NCI-H748 treated with DMSO at 0.1 percent for 48 hours (cell line): ENCODE measurements around the gene KRTAP5-4.
"Not testable (repeated sequence)": the region's sequence is repeated elsewhere in the genome, so short reads cannot be mapped to it uniquely, and the experiment has no call there.

Experiments
- DNase-seq: peaks from one replicate; lab custom pipeline; 2025; lab: John Stamatoyannopoulos, UW

The KRTAP5-4 gene, protein sequence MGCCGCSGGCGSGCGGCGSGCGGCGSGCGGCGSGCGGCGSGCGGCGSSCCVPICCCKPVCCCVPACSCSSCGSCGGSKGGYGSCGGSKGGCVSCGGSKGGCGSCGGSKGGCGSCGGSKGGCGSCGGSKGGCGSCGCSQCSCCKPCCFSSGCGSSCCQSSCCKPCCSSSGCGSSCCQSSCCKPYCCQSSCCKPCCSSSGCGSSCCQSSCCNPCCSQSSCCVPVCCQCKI

DNA sequence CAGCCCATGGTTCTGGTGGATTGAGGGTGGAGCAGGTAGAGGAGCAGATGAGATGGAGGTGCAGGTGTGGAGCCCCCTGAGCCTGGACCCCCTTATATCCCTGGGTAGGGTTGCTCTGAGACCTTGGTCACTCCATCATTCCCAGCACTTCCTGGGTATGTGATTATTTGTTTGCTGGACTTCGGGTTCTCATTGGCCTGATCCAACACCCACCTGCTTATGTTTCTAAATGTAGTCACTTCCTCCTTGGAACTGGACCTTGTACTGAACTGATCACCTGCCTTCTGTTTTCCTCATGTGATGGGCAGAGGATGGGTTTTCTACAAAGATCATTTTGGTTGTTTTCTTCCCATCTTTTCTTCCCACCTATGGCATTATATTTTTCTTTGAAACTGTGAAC lies at the start of gene KRTAP5-4:
TSS of gene KRTAP5-4 (minus strand) at position 53 of the 400 bp plus-strand sequence. CDS start at position 8, 45 bp downstream.
- DNase-seq = no peak

DNA sequence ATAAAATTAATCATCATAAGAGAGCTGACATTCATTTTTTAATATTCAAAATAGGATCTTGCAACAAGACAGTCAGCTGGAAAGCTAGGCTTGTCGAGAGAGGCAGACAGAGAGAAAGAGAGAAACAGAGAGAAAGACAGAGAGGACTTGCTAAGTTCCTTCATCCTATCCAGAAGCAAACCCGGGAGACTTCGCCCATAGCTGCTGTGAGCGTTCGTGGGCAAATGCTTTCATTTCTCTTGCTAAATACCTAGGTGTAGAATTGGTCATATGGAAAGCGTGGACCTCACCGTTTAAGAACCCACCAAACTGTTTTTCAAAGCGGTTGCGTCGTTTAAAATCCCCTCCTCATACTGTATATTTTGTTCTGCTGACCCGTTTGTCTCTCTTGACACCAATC lies 49.7 kb upstream of the KRTAP5-4 start:
- no peak for DNase-seq

DNA sequence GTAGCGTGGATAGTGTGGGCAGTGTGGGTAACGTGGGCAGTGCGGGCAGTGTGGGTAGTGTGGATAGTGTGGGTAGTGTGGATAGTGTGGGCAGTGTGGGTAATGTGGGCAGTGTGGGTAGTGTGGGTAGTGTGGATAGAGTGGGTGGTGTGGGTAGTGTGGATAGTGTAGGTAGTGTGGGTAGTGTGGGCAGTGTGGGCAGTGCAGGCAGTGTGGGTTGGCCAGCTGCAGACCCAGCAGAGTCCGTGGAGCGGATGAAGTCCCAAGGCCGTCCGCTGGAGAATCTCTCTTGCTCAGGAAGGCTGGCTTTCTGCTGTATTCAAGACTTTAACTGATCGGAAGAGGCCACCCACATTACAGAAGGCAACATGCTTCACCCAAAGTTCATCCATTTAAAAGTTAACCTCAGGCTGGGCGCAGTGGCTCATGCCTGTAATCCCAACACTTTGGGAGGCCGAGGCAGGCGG lies 49.0 kb upstream of the KRTAP5-4 start:
- no peak for DNase-seq

DNA sequence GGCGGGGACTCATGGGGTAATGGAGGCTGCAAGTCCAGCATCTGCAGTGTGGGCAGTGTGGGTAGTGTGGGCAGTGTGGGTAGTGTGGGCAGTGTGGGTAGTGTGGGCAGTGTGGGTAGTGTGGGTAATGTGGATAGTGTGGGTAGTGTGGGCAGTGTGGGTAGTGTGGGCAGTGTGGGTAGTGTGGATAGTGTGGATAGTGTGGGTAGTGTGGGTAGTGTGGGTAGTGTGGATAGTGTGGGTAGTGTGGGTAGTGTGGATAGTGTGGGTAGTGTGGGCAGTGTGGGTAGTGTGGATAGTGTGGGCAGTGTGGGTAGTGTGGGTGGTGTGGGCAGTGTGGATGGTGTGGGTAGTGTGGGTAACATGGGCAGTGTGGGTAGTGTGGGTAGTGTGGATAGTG lies 48.5 kb upstream of the KRTAP5-4 start:
- not testable (repeated sequence) for DNase-seq

DNA sequence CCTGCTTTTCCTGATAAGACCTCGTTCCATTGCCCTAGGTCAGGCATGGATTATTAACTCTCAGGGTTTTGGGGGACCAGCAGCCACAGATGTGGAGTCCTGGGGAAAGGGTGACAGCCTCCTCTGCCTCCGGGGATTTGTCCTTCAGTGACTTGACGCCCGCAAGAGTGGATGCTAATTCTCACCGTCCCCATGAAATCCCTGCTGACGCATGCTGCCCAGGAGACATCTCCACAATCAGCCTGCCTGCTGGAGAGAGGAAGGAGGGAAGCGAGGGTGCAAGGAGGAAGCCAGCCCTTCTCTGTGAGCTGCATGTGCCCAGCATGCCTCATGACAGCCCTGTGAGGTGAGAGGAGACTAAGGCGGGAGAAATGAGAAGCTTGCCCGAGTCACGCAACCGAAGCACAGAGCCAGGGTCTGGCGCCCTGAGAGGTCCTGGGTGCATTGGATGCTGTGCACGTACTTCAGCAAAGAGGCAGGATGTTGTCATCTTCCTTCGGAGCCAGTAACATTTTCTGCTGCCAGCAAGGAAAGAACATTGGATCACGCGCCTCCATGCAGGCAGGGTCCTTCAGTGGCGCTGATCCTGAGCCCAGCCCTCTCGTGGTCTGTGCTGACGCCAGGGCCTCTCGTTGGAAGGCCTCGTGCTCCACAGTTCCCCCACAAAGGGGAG lies 47.7 kb upstream of the KRTAP5-4 start:
- DNase-seq = no peak

DNA sequence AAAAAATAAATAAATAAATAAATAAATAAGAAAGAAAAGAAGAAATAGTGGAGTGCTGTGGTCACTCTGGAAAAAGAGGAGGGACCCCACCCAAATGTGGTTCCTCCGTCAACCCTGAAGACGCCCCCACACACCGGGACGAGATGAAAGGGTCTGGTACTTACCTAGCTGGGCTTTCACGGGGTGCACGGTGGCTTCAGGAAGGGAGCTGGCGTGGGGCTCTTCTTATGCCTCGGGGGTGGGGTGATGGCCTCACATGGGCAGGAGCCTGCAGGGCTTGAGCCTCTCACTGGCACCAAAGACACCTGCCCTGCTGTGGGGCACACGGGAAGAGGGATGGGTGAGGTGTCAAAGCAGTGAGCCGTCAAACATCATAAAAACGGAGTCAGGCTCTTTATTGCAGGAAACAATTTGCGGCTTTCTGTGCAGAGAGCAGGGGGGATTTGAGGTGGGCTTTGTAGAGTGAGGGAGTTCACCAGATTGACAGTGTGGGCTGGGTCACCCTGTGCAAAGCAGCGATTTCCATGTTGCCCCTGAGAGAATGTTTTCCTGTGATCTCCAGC lies 47.1 kb upstream of the KRTAP5-4 start:
- no peak for DNase-seq

DNA sequence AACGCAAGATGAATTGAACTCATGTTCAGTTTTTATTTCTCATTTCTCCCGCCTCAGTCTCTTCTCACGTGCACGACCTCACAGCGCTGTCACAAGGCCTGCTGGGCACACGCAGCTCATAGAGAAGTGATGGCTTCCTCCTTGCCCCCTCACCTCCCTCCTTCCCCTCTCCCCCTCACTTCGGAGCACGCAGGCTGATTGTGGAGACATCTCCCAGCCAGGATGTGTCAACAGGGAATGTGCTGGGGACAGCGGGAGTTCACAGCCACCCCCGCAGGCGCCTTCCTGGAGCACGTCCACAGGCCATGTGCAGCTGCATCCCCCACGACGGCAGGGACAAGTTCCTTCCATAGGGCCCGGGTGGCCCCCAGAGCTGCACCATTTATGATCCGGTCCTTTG lies 46.0 kb upstream of the KRTAP5-4 start:
- DNase-seq = no peak

DNA sequence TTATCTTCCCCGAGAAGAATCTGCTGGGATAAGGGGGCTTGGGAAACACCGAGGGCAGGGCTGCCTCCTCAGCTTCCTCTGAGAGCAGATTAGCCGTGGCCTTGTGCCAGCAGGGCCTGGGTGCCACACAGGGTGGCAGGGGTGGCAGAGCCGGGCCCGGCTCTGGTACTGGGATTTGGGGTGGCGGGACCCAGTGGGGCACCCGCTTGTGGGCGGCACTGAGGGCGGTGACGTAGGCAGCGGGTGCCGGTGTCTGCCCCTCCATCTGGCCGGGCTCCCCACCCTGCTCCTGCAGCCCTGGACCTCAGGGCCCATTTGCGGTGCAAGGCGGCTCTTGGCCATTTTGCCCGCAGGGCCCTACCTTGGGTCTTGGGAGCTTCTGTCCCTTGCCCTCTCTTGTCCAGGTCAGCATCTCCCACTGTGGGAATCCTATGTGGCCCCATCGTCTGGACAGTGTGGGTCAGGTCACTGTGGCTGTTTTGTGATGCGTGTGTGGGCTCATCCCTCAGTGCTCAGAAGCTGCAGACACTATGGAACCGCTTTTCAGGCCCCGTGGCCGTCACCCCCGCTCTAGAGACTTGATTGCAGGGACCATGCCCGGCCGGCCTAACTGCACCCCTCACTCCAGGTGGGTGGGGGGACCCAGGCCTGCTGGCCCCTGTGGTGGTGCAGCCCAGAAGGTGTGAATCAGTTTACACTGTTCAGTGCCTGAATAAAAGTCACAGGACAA lies 45.3 kb upstream of the KRTAP5-4 start:
- no peak for DNase-seq

DNA sequence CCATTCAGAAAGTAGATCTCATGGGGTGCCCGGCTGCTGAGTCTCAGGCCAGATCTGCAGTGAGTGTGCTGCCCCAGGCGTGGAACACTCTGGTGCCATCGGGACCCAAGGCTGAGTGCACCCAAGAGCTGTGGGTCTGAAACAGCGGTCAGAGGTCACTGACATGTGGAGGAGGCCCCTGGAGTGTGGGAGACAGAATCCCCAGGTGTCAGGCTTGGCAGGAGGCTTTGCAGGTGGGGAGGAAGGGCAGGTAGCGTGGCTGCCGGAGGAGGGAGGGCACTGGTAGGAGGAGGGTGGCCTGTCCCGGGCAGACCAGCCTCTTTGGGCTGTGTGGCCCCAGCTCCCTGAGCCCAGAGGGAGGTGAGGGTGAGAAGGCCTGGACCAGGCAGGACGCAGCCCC lies 43.4 kb upstream of the KRTAP5-4 start:
- DNase-seq = no peak

DNA sequence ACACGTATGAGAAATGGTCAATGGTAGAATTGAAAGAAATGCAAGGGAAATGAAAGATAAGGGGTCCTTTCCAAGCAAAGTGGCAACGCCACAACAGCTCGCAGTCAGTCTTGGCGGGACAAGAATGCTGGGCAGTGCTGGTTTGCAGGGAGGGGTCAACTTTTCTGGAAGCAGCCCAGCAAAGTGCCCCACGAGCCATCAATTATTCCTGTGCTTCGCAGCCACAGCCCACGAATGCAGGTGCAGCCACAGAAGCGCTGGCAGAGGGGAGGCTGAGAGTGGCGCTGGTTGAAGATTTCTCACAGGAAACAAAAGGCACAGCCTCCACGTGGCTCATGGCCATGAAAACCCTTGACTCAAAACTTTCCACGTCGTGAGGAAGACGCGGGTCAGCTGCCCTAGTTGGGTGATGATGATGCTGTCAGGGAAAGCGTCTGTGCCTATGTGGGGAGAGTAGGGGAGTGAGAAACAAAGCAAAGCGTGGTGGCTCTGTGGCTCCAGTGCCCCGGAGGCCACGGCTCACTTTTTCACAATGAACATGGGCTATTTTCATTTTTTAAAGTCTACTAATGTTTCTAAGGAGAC lies 40.9 kb upstream of the KRTAP5-4 start:
- not testable (repeated sequence) for DNase-seq

DNA sequence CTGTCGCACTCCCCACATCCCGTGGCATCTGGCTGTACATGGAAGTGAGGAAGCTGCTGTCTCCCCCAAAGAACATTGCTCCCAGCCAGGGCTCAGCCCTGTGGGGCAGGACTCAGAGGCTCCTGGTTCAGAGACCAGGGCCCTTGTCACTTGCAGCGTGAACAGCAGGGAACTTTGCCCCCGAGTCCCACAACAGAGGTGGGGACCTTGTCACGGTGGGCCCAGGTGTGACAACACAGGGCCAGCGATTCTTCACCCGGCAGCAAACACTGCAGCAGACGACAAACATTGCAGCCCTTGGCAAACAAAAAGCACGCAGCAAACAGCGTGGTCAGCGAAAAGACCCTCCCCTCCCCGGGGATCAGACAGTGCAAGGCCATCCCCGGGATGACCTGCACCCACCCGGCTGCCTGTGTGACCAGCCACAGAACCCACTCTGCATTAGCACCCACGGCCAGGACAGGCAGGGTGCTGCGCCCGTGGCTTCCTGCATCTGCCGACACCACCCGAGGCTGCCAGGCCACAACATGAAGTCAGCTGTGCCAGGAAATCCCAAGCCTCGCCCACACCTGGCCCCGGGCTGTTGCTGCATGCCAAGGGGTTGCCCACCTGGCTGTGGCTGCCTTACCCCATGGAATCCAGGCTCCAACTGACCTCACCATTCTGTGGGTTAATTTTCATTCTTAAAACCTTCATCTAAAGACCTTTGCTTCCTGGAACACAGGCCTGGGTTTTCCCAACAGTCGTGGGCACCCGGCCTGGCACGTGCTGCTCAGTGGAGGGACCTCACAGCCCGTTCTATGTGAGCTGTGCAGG lies 39.7 kb upstream of the KRTAP5-4 start:
- DNase-seq = not testable (repeated sequence)

DNA sequence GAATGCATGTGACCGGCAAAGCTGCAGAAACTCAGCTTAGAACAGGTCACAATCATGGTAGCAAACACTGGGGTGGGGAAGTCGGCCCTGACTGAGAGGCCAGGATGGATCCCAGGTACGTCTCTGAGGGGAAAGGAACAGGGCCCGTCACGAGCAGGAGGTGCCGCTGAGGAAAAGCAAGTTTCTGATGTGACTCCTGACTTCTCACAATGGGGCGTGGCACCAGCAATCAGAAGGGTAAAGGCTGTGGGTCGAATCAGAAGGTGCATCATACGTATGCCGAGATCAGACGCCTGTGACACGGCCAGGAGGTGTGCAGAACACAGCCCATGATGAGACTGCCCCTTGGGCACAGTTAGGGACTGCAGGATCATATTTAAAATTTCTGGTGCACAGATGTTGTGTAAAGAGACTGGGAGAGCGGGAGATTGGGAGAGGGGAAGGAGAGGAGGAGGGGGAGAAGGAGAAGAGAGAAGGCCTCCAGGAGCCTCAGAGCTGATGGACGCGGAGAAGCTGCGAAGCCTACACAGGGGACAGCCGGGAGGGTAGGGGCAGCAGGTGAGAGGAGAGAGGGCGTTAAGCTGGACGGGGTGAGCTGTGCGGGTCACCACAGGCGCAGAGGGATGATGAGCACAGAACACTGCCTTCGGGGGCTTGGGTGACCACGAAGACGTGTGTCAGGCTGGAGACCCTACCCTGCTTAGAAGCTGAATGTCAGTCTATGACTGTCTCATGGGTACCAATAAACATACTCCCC lies 38.4 kb upstream of the KRTAP5-4 start:
- no peak for DNase-seq

DNA sequence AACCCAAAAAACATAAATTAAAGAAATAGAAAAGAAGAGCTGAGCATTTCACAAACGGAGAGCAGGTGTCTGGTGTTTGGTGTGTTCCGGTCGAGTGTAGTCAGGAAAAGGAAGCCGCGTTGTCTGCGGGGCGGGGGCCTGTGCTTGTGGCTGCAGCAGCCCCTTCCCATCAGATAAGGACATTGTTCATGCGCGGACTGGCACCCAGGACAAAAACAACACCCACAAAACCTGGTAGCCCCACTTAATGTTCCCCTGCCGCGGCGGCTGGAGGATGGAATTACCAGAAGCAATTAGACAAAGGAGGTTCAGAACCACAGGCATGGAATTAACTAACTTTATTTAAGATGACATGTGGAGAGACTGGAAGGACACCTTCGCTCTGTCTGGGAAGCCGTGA lies 37.6 kb upstream of the KRTAP5-4 start:
- no peak for DNase-seq

DNA sequence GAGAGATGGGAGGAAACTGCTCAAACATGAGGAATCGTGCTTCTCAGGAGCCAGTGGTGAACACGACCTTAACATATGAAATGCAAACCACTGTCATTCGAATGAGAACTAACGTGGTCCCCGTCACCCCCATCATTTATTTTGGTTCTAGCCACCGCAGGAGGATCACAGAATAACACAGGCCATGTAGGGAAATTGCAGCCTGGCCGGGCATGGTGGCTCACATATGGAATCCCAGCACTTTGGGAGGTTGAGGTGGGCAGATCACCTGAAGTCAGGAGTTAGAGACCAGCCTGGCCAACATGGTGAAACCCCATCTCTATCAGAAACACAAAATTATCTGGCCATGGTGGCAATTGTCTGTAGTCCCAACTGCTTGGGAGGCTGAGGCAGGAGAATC lies 34.7 kb upstream of the KRTAP5-4 start:
- DNase-seq = no peak

DNA sequence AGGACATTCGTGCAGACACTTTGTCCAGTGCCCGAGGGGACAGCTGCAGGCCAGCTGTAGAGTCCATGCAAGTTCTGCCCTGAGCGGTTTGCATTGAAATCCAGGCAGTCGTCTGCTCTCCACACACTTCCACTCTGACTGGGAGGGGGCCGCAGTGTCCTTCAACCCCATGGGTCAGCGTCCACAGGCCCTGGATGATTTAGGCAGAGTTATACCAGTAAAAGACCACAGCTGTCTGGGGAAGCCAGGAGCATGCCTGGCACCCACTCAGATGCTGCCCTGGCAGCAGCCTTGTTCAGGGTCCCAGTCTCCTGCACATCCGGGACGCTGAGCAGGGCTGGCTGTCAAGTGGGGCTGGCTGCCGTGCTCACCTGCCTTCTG lies 34.1 kb upstream of the KRTAP5-4 start:
- DNase-seq = no peak

DNA sequence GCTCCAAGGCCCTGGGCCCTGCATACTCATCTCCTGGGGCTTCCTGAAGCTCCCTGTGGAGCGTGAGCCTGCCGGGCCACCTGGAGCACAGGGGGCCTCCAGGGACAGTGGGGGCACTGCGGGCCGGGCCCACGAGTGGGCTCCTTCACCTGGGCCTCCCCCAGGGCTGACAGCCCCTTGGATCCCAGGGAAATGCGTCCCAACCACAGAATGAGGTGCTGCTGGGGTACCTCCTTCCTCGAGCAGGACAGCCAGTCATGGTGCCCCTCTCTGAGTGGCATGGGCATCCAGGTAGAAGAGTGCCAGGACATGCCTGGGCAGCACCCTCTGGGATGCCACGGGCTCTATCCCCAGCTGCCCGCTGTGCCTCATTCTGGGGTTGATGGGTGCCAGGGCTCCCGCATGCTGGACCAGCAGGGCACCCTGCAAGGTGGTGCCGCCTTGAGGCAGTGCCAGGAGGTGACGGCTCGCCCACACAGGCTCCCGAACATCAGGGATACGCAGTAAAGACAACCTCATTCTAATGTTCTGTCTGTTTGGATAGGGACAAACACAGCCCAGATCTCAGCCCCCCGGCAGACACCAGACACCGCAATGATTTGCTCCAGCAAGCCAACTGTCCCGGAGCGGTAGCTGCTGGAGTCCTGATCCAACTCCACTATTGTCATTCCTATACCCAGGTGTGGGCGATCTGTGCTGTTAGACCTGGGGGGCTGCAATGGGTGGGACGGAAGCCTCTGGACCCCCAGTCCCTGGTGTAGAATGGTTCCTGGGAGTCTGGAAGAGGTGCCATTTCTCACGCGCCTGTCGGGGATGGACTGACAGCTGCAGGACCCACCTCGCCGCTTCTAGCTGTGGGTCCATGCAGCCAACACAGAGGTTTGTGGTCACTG lies 33.5 kb upstream of the KRTAP5-4 start:
- DNase-seq = no peak

DNA sequence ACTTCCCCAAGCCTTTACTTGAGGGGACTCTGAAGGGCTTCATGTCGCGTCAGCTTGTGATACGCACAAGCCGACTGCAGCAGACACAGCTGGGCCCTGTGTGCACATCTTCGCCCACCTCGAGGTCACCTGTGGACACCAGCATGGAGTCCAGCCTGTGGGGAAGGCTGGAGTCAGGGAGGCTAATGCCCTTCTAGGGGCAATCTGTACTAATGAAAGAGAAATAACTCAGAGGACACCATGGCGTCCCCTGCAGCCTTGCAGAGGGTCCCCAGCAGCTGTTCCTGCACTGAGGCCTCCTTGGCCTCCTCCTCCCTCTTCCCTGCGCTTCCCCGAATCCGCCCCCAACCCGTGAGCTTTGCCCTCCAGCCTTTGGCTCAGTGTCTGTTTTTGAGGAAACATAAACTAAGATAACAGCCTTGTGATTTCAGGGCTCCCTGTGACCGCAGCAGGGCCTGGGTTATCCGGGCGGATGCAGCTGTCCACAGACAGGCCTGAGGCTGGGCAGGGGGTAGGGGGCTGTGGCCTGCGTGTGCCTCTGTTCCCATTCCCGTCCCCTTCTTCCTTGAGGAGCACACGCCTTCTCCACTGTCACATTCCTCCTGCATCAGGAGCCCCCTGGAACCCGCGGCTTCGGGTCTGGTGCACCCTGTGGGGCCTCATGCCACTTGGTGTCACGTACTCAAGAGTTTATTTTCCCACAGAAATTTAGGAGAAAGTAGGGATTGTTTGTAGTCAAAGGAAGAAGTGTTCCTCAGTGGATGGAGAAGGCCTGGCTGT lies 32.6 kb upstream of the KRTAP5-4 start:
- DNase-seq = no peak

DNA sequence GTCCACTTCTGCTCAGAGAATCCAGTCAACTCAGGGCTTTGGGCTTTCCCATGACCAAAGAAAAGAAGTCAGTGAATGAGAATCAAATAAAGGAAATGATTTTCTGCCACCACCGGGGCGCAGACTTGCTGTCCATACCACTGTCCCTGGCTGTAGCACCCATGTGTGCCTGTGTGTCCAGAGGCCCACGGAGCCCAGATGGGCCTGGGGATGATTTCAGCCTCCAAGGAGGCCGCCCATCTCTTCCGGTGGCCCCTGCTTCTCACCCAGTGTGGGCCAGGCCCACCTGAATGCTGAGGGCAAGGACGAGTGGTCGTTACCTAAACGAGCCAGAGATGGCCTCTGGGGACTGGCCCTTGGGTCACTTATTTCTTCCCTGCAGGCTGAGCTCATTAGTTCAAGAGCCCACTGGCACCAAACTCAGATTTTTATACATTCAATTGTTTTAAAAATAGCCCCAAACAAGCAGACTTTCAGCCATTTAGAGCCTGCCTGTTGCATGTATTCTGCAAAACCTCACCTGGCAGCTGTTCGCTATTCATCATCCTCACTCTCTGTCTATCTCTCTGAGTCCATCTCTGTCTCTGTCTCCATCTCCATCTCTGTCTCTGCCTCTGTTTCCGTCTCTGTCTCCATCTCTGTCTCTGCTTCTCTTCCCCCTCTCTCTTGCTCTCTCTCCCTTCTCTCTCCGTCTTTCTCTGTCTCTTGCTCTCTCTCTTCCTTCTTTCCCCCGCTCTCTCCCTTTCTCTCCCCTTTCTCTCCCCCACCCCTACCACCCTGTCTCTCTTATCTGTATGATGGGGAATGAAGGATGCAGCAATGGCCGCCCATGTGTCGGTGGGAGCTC lies 31.8 kb upstream of the KRTAP5-4 start:
- no peak for DNase-seq
